Measurements from ENCODE around the gene S100A7.
A peak's percentile ranks its signal among the peaks of the same experiment; 100 is the strongest.

The S100A7 gene

DNA sequence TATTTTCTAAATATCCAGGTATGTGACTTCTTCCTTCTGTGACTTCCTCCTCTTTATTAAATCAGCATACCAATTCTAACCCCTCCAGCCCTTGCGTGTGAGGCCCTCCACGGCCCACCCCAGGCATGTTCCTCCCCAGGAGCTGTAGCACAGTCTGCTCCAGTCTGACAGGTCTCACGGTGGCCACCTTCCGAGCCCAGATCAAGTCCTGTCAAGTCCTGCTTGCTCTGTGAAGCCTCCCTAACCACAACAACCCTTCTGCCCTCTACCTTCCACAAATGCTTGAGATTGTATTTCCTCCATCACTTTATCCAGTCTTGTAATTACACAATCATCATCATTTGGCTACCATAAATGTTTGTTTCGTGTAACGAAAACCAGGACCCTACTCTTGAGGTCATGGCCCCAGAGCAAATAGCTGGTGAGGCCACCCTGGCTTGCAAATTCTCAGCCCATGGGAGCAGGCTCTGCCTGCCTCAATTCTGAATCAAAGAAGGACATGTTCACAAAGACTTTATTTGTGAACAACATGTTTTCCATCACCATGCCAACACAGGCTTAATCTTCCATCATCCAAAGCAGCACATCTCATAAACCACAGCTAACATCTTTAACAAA, 33.0 kb upstream of the S100A7 start:
- no peak overlapping the region for H3K4me3 ChIP-seq (ENCODE audit: low read depth, low read length)
- H3K27me3 ChIP-seq (ENCODE audit: insufficient read depth, low read depth, severe bottlenecking) = no peaks in the 10 kb centered on the region
- no peaks in the 10 kb centered on the region for H3K9me3 ChIP-seq (ENCODE audit: severe bottlenecking)
- peak; percentile 13 for DNase-seq
- no peaks in the 10 kb centered on the region for H3K36me3 ChIP-seq
- H3K27ac ChIP-seq = no peak overlapping the region
- TF ChIP-seq, protein P1, sequence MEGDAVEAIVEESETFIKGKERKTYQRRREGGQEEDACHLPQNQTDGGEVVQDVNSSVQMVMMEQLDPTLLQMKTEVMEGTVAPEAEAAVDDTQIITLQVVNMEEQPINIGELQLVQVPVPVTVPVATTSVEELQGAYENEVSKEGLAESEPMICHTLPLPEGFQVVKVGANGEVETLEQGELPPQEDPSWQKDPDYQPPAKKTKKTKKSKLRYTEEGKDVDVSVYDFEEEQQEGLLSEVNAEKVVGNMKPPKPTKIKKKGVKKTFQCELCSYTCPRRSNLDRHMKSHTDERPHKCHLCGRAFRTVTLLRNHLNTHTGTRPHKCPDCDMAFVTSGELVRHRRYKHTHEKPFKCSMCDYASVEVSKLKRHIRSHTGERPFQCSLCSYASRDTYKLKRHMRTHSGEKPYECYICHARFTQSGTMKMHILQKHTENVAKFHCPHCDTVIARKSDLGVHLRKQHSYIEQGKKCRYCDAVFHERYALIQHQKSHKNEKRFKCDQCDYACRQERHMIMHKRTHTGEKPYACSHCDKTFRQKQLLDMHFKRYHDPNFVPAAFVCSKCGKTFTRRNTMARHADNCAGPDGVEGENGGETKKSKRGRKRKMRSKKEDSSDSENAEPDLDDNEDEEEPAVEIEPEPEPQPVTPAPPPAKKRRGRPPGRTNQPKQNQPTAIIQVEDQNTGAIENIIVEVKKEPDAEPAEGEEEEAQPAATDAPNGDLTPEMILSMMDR (IDR thresholded peaks at IDR 0.05; ENCODE audit: low read depth, low read length) = no peak

DNA sequence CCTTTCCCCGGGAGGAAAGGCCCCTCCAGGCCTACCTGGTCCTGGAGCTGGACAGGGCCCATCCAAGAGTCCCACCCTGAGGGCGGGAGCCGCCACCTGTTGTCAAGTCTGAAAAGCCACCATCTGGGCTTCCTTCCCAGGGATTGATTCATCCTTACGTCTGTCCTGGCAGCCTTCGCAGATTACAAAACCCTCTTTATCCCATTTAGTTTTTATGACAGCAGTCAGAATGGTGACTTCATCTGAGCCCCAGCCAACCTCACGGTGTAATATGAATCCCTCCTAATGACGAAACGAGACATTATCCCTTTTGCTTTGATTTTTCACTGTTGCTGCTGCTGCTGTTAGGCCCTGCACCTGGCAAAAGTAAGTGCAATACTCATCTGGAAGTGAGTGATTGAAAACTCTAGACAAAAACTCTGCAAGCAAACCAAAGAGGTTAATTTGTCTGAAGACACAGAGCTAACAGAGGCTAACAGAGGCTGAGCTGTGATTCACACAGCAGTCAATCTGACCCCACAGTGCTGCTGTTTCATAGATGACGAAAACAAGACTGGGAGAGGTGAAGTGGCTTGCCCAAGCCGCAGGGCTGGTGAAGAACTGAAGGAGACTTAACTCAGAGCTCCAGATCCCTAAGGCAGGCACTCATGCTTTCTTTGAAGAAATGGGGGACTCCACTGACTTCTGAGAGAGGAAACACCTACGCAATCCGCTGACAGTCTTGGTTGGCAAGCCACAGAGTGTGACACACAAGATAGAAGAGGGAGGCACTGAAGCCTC, 30.0 kb upstream of the S100A7 start:
- Histone ChIP-seq H3K36me3 (no peaks in the 10 kb centered on the region), H3K4me3 (ENCODE audit: low read depth, low read length) (no peak overlapping the region), H3K27me3 (ENCODE audit: insufficient read depth, low read depth, severe bottlenecking) (no peaks in the 10 kb centered on the region), H3K9me3 (ENCODE audit: severe bottlenecking) (no peaks in the 10 kb centered on the region), H3K27ac (peak overlapping the region; percentile 57)
- DNase-seq = peak; percentile 95
- TF ChIP-seq, protein P1 (IDR thresholded peaks at IDR 0.05; ENCODE audit: low read depth, low read length) = peak; percentile 40; the same call in 1 of the 2 replicates

DNA sequence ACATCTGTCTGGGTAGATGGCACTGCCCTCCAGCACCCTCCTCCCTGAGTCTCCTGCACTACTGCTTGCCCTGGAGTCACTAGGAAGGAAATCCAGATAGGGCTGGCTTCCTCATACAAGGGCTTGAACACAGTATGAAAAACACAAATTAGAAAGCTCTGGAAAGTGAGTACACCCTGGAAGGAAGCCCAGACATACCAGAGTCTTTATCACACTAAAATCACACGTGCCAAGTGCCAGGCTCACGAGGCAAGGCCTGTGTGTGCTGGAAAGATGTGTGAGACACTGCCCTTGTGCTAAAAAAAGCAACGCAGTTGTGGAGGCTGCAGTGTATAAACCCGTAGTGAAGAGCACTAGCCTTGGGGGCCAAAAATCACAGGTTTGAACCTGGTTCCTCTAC, 28.3 kb upstream of the S100A7 start:
- no peak for DNase-seq
- Histone ChIP-seq H3K36me3 (no peaks in the 10 kb centered on the region), H3K27ac (no peak overlapping the region), H3K27me3 (ENCODE audit: insufficient read depth, low read depth, severe bottlenecking) (no peaks in the 10 kb centered on the region), H3K9me3 (ENCODE audit: severe bottlenecking) (no peaks in the 10 kb centered on the region), H3K4me3 (ENCODE audit: low read depth, low read length) (no peak overlapping the region)
- TF ChIP-seq, protein P1 (IDR thresholded peaks at IDR 0.05; ENCODE audit: low read depth, low read length) = no peak

DNA sequence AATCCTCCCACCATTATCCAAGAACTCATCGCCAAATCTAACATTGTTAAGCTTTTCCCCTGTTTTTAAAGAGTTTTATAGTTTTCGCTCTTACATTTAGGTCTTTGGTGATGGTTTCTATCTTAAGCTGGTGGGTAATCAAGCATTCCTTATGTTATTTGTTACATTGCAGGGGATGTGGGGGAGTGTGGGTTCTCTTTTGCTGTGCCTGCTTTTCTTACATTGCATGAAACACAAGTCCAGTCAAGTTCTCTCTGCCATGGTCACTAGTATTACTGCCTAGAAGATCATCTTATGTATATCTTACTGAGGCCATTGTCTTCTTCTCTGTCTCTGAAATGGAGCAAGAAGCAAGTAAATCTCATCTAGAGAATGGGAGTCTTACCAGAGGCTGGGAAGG, 27.3 kb upstream of the S100A7 start:
- H3K9me3 ChIP-seq (ENCODE audit: severe bottlenecking) = no peaks in the 10 kb centered on the region
- DNase-seq = no peak
- H3K4me3 ChIP-seq (ENCODE audit: low read depth, low read length) = no peak overlapping the region
- no peaks in the 10 kb centered on the region for H3K36me3 ChIP-seq
- no peaks in the 10 kb centered on the region for H3K27me3 ChIP-seq (ENCODE audit: insufficient read depth, low read depth, severe bottlenecking)
- H3K27ac ChIP-seq = no peak overlapping the region
- TF ChIP-seq, protein P1 (IDR thresholded peaks at IDR 0.05; ENCODE audit: low read depth, low read length) = no peak

DNA sequence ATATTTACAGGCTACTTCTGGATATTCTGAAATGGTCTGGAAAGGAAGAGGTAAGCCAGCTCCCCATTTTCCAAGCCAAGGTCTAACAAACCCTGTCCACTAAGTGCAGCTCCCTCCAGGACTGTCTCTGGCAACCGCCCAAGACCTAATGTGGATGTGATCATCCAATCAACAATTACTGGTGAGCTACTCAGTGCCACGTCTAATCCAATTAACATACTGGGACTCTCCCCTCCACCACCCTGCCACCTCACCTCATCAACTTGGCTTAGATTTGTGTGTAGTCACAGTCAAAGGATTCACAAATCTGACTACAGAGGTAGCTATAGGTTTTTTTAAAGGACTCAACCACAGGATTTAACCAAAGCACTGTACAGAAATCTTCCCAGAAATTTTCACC, 25.4 kb upstream of the S100A7 start:
- TF ChIP-seq, protein P1 (IDR thresholded peaks at IDR 0.05; ENCODE audit: low read depth, low read length) = no peak
- Histone ChIP-seq H3K36me3 (no peaks in the 10 kb centered on the region), H3K27me3 (ENCODE audit: insufficient read depth, low read depth, severe bottlenecking) (no peaks in the 10 kb centered on the region), H3K9me3 (ENCODE audit: severe bottlenecking) (no peaks in the 10 kb centered on the region), H3K27ac (no peak overlapping the region), H3K4me3 (ENCODE audit: low read depth, low read length) (no peak overlapping the region)
- peak; percentile 94 for DNase-seq

All from WERI-Rb-1 (cell line).